Raji (cell line): Measurements from ENCODE around the gene LAMTOR4.

ENCODE experiments used
- POLR2A ChIP-seq: IDR thresholded peaks from 2 replicates; pipeline ENCODE4 v1.6.1; 2011; ENCODE audit warnings: low read depth, low read length, control low read depth; ENCODE audit not compliant: insufficient read depth

The LAMTOR4 gene

GRCh38 chr7:100156331-100157068, 7.8 kb downstream of the LAMTOR4 start:
- TF ChIP-seq POLR2A = no peak; the same call in 1 of the 2 replicates

- TF ChIP-seq POLR2A = no peak
Observed at GRCh38 chr7:100157069-100157333, 8.3 kb downstream of the LAMTOR4 start.

DNA sequence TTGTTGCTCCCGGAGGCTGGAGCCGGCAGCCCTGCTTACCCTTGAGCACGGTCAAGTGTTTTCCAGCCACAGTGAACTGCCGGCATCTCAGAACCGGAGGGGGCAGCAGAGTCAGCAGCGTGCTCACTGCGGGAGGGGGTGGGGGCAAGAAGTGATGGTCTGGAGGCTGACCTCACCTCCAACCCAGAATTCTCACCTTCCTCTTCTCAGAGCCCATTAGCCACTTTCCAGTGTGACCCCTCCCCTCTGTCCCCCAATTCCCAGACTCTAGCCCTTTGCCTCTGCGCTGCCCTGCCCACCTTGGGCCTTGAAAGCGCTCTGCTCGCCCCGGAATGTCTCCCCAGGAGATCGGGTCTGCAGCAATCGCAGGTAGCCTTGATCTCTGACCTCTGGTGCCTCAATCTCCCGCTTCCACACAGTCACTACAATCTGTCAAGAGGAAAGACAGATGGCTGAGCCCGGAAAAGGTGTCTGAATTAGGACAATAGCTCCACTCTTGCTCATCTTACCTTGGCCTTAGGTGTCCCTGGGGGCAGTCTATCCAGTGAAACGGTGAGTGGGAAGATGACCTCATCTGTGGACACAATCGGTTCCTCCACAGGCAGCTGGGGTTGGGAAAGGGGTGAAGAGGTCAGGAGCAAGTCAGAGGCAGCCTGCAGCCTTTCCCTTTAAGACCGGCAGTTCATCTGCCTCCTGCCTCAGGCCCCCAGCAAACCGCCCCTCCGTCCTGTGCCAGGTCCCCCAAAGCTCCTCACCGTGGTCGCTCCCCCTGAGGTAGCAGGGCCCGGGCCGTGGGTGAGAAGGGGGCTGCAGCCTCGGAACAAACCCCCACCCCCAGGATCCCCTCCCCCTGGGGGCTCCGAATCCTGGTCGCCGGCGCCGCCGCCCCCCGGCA, 8.9 kb downstream of the LAMTOR4 start:
- TF ChIP-seq POLR2A = peak; percentile 28; the same call in 1 of the 2 replicates

GRCh38 chr7:100158229-100159098, 9.7 kb downstream of the LAMTOR4 start, which contains the start of gene TRAPPC14:
TSS of gene TRAPPC14 (minus strand) at chr7:100158723. CDS start at chr7:100158499, 224 bp downstream.
- peak; percentile 83 for TF ChIP-seq POLR2A

DNA sequence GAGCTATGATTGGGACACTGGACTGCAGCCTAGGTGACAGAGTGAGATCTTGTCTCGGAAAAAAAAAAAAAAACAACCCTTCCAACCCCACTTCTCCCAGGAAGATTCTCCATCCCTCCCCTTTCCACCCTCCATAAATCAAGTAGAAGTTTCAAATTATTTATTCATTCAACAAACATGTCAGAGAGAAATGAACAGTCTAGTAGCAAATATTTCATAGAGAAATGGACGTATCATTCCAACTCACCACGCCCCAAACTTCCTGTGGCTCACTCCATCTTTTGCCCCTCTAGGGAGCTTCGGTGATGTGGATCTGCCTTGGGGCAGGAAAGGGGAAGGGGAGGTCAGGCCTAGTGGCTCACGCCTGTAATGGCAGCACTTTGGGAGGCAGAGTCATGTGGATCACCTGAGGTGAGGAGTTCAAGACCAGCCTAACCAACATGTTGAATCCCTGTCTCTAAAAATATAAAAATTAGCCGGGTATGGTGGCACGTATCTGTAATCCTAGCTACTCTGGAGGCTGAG, 10.4 kb downstream of the LAMTOR4 start:
- no peak for TF ChIP-seq POLR2A

GRCh38 chr7:100160067-100160466, 11.3 kb downstream of the LAMTOR4 start:
- TF ChIP-seq POLR2A = no peak

DNA sequence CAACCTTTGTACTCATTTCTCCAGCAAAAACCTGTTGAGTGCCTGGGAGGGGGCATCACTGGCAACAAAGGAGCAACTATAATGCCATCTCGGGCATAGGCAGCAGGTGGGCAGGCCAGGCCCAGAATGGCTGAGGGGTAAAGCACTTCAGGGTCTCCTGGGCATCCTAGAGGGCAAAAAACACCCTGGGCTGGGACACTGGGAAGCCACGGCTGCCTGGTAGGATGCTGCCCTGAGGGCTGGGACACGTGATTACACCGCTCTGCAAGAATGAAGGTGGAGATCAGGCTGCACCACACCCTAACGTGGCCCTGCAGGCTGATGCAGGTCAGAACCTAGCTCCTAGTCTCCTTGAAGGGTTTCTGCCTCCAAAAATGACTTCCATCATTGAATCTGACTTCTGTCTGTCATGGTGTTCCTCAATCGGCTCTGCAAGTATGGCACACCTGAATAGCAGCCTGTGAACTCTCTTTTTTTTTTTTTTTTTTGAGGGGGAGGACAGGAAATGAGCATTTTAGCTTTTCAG, 14.4 kb downstream of the LAMTOR4 start:
- TF ChIP-seq POLR2A = no peak

DNA sequence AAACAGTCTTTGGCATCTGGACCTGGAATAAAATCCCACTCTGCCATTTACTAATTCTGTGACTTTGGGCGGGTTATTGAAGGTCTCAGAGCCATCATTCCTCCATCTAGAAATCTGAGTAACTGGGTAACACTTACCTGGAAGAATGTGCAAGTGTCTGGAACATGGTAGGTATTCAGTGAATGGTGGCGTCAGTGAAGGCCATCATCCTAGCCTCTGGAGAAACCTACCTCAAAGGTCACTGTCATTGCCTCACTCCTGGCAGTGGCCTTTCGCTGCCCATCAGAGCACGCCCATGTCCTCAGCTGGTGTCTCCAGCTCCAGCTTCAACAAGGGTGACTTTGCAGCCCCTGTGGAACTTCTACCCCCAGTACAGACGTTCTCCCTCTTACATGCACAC, 15.2 kb downstream of the LAMTOR4 start:
- TF ChIP-seq POLR2A = no peak

- no peak for TF ChIP-seq POLR2A
Observed at GRCh38 chr7:100166317-100166940, 17.7 kb downstream of the LAMTOR4 start.

GRCh38 chr7:100166970-100167911, 18.5 kb downstream of the LAMTOR4 start:
- TF ChIP-seq POLR2A = no peak

GRCh38 chr7:100167912-100168323, 19.2 kb downstream of the LAMTOR4 start:
- no peak for TF ChIP-seq POLR2A

DNA sequence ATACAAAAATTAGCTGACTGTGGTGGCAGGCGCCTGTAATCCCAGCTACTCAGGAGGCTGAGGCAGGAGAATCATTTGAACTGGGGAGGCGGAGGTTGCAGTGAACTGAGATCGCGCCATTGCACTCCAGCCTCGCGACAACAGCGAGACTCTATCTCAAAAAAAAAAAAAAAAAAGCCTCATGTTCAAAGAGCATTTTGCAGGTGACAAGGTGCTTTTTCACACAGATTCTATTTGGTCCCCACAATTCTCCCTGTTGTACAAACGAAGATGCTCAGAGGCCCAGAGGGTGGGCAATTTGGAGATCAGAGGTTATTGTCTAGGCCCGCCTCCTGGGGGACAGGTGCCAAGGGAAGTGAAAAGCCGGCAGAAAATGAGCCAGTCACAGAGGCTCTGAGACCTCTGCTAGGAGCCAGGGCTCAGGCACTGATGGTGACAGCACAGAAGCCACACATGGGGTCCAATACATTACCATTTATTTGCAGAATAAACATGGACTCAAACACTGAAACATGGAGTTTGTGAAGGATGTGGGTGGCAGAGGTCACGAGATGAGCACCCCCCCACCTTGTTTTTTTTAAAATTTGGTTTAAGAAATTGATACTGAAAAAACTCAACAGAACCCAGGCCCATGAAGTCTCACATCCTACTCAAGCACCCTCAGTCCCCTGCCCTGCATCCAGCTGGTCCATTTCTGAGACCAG, 20.6 kb downstream of the LAMTOR4 start:
- TF ChIP-seq POLR2A = no peak
